NCI-H2029 (cell line): Measurements from ENCODE around the gene IPO11.
"Not testable (repeated sequence)": the region's sequence is repeated elsewhere in the genome, so short reads cannot be mapped to it uniquely, and the experiment has no call there.

ENCODE experiments used
- DNase-seq: peaks from one replicate; lab custom pipeline; 2025; lab: John Stamatoyannopoulos, UW

IPO11 gene

GRCh38 chr5:62450259-62450658 lies 37.7 kb downstream of the IPO11 start:
- DNase-seq = no peak

GRCh38 chr5:62457071-62457470 lies 44.5 kb downstream of the IPO11 start:
- no peak for DNase-seq

- DNase-seq = peak; percentile 32
These were observed 48.0 kb downstream of the IPO11 start for GRCh38 chr5:62460578-62460983.

GRCh38 chr5:62461561-62461960 lies 49.0 kb downstream of the IPO11 start:
- no peak for DNase-seq

GRCh38 chr5:62465985-62466925 lies 53.7 kb downstream of the IPO11 start:
- no peak for DNase-seq

GRCh38 chr5:62473209-62473608 lies 60.6 kb downstream of the IPO11 start:
- DNase-seq = no peak

GRCh38 chr5:62475072-62475471 lies 62.5 kb downstream of the IPO11 start:
- DNase-seq = no peak

- no peak for DNase-seq
These were observed 65.2 kb downstream of the IPO11 start for GRCh38 chr5:62477801-62478200.

GRCh38 chr5:62483556-62483955 lies 71.0 kb downstream of the IPO11 start:
- no peak for DNase-seq

GRCh38 chr5:62486672-62487071 lies 74.1 kb downstream of the IPO11 start:
- DNase-seq = no peak

GRCh38 chr5:62488531-62488930 lies 76.0 kb downstream of the IPO11 start:
- no peak for DNase-seq

- DNase-seq = no peak
These were observed 76.9 kb downstream of the IPO11 start for GRCh38 chr5:62489471-62489870.

GRCh38 chr5:62494772-62495171 lies 82.2 kb downstream of the IPO11 start:
- DNase-seq = no peak

GRCh38 chr5:62496876-62497275 lies 84.3 kb downstream of the IPO11 start:
- no peak for DNase-seq

- DNase-seq = no peak
These were observed 86.4 kb downstream of the IPO11 start for GRCh38 chr5:62498961-62499360.

- no peak for DNase-seq
These were observed 87.2 kb downstream of the IPO11 start for GRCh38 chr5:62499756-62500155.

GRCh38 chr5:62502456-62503101 lies 90.0 kb downstream of the IPO11 start:
- no peak for DNase-seq

- no peak for DNase-seq
These were observed 91.6 kb downstream of the IPO11 start for GRCh38 chr5:62504129-62504528.

- no peak for DNase-seq
These were observed 94.3 kb downstream of the IPO11 start for GRCh38 chr5:62506659-62507460.

GRCh38 chr5:62508760-62509159 lies 96.2 kb downstream of the IPO11 start:
- not testable (repeated sequence) for DNase-seq

- no peak for DNase-seq
These were observed 97.2 kb downstream of the IPO11 start for GRCh38 chr5:62509806-62510205.

- DNase-seq = not testable (repeated sequence)
These were observed 100.5 kb downstream of the IPO11 start for GRCh38 chr5:62513085-62513484.
